Putamen (tissue), 1 donor: Measurements from ENCODE around the gene RPL13A.

Source experiments
- DNase-seq: peaks from one replicate; pipeline ENCODE4 v3.0.0-alpha.2; 2016; ENCODE audit warnings: low spot score

The RPL13A gene

DNA sequence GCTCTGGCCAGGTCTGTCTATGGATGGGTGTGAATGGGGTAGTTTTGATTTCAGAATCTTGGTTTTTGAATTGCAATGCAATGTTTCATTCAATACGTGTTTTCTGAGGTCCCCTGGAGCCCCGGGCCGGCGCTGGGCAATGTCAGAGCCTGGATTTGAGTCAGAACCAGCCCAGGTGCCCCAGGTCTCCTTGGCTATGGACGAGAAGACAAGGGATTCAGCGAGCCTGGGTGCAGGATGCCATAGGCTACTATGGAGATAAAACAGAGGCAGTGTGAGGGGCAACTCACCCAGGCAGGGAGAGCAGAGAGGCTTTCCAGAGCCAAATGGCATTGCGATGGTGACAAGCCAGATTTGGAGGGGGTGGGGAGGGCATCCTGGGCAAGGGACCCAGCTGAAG is 1.2 kb upstream of the RPL13A start:
- DNase-seq = no peak

DNA sequence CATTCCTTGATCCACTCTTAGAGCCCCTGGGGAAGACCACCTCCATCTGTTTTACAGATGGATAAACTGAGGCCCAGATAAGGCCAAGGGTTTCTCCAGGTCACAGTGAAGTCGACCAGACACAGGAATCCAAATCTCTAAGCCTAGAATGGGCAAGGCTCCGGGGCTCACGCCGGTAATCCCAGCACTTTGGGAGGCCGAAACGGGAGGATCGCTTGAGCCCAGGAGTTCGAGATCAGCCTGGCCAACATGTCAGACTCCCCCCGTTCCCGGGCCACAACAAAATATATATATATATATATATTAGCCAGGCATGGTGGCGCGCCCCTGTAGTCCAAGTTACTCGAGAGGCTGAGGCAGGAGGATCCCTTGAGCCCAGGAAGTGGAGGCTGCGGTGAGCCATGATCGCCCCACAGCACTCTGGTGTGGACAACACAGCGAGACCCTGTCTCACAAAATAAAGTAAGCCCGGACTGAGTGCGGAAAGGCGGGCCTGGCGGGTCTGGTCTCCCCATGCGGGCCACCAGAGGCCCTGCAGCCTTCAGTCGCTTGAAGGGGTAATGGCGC is 615 bp upstream of the RPL13A start:
- no peak for DNase-seq

DNA sequence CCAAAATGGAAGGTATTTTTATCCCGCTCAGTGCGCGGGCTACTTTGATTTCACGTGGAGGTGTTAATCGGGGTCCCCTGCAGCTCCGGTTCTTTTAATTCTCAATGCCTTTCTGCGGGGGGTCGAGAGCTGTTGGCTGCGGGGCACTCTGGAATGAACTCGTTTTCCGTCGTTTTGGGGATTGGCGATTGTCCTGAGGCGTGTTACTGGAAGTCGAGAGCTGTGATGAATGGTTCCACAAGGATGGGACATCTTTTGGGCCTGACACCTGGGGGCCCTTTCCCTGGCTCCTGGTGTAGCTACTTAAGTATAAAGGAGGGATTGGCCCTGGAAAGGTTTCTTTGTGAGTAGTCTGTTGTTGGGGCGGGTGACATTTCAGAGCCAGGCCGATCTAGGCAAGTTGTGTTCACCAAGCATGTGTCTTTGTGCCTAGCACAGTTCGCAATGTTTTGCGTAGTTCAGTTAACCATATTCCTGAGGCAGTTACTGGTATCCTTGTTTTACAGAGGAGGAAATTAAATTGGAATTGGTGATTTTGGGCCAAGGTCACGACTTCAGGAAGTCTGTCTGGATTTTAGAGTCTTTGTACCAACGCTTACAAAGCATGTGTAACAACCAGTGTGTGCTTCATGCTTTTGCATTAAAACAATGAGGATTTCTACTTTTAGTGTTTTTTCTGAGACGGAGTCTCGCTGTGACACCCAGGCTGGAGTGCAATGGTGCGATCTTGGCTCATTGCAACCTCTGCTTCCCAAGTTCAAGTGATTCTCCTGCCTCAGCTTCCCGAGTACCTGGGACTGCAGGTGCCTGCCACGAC is 846 bp downstream of the RPL13A start:
- DNase-seq = no peak

DNA sequence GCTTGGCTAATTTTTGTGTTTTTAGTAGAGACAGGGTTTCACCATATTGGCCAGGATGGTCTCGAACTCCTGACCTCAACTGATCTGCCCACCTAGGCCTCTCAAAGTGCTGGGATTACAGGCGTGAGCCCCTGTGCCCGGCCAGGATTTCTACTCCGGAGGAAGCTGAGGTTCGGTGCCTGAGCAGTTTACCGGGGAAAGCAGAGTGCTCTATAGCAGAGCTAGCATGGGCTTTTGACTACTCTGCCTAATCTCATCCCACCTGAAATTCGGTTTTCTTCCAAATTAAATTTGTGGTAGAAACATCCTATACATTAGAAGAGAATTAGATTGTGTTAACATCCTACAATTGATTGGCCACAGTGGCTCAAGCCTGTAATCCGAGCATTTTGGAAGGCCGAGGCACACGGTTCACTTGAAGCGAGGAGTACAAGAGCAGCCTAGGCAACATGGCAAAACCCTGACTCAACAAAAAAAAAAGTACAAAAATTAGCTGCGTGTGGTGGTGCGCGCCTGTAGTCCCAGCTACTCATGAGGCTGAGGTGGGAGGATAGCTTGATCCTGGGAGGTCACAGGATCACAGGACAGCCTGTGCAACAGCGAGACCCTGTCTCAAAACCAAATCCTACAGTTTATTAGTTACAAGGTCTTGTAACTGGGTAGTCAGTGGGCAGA is 1.6 kb downstream of the RPL13A start:
- DNase-seq = no peak

DNA sequence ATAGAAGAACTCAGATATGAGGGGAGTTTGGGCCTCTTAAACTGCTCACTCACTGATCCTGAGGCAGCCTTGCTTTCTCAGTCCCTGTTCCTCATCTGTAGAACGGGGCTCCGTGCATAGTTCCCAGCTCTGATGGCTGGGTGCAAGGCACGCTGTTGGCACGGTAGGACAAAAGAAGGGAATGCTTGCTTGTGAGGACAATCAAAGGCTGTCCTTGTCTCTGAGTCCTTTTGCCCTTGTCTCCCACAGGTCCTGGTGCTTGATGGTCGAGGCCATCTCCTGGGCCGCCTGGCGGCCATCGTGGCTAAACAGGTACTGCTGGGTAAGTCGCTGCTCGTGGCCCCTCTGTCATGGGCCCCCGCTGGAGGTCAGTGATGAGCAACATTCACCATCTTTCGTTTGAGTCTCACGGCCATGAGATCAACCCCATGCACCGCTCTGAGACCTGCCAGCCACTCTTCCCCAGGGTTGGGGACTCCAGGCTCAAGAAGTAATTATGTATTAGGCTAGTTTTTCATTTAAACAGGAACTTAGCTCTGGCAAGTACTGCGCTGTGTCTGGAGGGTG is 2.3 kb downstream of the RPL13A start:
- DNase-seq = no peak

DNA sequence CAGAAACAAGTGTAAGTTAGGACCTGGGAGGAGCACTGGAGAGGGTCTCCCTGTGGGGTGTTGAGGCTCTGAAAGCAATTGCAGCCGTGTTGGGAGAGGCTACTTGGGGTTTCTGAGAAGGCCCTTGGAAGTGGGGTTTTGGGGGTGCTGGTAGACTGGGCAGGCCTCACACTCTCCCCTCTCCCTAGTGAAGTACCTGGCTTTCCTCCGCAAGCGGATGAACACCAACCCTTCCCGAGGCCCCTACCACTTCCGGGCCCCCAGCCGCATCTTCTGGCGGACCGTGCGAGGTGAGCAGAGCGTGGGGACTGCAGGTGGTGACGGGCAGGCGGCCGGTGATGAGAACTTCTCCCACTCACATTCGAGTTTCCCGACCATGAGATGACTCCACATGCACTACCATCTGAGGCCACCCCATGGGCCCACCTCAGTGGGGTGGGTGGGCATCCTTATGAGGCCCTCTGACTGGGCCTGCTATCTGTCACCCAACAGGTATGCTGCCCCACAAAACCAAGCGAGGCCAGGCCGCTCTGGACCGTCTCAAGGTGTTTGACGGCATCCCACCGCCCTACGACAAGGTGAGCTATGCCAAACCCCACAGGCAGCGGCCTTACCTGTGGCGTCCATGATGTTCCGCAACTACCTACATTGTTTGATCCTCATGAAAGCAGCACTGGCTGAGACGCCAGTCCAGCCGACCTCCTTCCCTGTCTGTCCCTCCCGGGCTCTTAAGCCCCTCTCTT is 3.0 kb downstream of the RPL13A start:
- no peak for DNase-seq

DNA sequence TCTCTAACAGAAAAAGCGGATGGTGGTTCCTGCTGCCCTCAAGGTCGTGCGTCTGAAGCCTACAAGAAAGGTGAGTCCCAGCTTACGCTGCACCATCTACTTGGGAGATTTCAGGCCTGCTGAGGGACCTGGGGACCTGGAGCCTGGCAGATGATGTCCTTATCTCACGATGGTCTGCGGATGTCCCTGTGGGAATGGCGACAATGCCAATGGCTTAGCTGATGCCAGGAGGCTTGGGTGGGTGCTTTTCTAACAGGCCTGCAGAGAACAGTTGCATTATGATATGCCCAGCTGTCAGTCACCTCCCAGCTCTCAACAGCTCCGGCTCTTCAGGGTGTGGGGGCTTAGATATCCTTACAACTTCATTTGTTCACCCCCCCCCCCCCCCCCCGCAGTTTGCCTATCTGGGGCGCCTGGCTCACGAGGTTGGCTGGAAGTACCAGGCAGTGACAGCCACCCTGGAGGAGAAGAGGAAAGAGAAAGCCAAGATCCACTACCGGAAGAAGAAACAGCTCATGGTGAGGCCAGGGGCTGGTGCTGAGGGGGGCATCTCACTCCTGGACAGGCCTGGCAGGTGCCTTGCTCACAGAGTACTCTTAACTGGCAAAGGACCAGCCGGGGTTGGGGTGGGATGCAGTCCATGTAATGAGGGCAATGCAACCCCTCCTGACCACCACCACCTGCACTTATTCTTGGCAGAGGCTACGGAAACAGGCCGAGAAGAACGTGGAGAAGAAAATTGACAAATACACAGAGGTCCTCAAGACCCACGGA is 3.8 kb downstream of the RPL13A start:
- no peak for DNase-seq

DNA sequence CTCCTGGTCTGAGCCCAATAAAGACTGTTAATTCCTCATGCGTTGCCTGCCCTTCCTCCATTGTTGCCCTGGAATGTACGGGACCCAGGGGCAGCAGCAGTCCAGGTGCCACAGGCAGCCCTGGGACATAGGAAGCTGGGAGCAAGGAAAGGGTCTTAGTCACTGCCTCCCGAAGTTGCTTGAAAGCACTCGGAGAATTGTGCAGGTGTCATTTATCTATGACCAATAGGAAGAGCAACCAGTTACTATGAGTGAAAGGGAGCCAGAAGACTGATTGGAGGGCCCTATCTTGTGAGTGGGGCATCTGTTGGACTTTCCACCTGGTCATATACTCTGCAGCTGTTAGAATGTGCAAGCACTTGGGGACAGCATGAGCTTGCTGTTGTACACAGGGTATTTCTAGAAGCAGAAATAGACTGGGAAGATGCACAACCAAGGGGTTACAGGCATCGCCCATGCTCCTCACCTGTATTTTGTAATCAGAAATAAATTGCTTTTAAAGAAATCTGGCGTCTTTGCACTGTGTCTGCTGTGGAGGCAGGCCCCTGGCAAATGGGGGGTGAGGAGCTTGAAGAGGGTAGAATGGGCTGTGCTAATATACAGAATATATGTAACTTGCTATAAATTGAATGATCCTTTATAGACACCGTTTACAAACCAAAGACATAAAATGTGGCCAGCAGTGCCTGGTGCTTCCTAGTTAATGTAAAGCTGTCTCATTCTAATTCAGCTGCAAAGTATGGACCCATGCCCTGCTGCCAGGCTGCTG is 4.6 kb downstream of the RPL13A start:
- DNase-seq = no peak

DNA sequence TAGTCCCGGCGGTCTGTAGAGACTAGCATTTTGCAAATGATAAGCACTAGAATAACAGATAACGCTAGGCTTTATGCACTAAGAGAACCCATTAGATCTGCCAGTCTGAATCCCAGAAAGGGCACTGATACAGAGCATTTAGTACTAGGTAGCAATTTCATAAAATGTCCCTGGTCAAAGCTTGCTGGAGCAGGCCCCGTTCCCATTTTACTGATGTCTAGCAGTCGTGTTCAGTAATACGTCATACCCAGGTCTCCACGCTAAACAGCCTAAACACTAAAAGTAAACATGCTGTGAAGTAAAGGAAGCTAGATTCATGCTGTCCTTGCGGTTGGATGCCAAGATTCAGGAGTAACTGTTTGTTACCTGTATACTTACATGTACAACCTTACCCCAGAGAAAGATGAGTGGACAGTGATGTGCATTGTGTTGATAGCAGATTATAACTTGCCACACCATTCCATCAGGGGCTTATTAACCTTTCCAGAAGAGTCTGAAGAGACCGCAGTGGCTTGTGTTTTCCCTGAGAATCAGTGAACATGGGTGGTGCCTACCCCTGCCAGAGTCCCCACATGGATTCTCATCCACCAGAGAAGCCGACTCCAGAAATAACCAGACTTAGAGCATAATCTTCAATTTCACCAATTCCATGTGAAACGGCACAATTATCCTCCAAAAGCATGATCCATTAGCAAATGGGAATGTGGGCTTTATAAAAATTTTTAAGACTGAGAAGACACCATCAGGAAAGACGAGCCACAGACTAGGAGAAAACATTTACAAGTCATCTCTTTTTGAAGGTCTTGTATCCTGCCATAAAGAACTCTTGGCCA is 5.4 kb downstream of the RPL13A start:
- DNase-seq = no peak

DNA sequence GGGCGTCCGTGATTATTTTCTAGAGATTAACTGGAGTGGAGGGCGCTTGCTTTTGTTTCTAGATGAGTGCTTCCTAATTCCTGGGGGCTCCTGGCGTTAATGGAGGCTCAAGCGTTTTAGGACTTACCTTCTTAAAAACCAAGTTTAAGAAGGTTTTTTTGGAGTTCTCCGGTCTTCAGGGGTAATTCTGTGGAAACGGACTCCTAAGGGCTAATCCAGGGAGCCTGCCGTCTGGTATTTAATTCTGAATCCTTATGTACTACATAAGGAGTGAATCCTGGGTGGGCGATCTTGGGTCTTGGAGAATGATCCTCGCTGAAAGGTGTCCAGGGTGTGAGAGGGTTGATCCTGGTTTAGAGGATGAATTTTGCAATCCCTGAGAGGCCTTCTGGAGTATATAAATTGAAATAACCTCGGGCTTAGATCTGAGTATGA is 9.2 kb downstream of the RPL13A start:
- DNase-seq = no peak

DNA sequence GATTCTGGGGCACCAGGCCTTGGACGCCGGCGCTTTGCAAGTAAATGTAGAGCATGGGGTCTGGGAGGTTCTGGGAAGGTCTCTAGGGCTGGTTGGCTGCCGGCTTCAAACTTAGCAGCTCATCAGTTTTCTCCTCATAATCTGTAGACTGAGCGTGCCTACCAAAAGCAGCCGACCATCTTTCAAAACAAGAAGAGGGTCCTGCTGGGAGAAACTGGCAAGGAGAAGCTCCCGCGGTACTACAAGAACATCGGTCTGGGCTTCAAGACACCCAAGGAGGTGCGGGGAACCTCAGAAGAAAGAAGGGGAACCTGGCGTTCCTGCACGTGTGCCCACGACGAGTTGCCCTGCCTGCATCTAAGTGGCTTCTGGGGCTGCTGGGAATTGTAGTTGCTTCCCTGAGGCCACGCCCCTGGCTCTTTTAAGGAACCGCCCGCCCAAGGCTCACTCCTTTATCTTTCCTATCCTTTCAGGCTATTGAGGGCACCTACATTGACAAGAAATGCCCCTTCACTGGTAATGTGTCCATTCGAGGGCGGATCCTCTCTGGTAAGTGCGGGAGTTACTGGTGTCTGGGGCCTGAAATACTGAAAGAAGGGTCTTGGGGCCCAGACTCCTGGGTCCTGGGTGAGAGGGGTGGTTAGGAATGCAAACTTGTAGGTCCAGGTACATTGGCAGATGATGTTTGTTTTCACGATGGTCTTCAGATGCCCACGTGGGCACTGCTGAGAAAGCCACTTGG is 9.8 kb downstream of the RPL13A start:
- DNase-seq = no peak

DNA sequence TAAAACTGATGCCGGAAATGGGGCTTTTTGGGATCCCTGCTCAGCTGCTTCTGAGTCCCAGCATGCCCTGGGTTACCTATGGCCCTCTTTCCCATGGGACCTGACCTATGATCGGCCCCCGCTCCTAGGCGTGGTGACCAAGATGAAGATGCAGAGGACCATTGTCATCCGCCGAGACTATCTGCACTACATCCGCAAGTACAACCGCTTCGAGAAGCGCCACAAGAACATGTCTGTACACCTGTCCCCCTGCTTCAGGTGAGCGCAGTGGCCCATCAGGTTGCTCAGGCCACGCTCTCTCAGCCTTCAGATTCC is 10.3 kb downstream of the RPL13A start:
- DNase-seq = no peak

DNA sequence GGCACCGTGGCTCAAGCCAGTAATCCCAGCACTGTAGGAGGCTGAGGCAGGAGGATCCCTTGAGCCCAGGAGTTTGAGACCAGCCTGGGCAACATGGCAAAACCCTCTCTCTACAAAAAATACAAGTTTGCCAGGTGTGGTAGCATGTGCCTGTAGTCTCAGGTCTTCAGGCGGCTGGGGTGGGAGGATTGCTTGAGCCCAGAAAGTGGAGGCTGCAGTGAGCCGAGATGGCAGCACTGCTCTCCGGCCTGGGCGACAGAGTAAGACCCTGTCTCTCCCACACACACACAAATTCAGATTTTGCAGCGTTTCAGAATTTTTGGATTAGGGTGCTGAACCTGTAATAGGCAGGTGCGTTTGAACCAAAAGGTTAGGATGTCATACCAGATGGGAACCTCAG is 11.1 kb downstream of the RPL13A start:
- DNase-seq = no peak

DNA sequence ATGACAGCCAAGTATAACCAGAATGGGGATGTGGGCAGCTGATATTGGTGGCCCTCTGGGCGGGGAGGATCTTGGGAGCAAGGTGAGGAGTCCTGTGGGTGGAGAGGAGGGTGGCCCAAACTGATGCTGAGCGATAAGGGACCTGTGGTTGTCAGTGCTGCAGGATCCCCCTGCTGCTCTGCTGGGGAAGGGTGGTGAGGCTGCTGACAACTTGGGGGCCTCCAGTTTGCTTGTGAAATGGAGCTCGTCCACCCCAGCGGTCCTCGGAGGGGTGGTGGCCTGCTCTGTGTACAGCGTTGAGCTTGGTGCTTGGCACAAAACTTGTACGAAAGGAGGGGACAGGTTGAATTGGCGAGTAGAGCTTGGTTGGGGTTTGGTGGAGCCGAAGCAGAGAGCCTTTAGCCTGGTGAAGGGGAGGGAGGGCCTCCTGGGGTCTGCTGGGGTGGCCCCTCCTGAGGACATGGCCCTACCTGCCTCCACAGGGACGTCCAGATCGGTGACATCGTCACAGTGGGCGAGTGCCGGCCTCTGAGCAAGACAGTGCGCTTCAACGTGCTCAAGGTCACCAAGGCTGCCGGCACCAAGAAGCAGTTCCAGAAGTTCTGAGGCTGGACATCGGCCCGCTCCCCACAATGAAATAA is 11.7 kb downstream of the RPL13A start:
- no peak for DNase-seq

DNA sequence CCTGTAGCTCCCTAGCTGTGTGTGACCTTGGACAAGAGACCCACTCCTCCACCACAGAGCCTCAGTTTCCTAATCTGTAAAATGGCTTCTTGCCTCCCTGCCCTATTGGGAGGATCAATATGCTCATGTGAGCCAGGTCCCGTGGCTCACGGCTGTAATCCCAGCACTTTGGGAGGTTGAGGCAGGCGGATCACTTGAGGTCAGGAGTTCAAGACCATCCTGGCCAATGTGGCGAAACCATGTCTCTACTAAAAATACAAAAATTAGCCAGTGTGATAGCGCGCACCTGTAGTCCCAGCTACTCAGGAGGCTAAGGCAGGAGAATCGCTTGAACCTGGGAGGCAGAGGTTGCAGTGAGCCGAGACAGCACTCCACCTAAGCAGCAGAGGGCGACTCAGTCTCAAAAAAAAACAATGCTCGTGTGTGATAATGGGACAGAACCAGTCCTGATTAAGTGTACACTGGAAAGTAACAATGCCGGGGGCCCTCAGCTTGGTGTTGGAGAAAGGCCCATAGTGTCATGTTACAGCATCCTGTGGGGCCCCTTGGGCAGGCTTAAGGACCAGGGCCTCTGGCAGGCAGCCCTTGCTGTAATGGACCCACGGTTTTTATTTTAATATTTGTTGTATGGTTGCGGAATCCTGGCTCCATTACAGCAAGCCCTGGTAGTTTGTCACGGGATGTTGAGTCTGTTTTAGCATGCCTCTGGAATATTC is 15.6 kb downstream of the RPL13A start:
- no peak for DNase-seq

DNA sequence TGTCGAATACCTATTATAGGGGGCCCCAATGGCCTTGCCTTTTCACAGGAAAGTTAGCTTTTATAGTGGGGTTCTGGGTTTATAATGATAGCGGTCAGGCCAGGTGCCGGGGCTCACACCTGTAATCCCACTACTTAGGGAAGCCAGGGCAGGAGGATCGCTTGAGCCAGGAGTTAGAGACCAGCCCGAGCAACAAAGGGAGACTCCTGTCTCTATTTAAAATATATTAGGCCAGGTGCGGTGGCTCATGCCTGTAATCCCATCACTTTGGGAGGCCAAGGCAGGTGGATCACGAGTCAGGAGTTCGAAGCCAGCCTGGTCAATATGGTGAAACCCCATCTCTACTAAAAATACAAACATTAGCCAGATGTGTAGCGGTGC is 16.2 kb downstream of the RPL13A start:
- no peak for DNase-seq

DNA sequence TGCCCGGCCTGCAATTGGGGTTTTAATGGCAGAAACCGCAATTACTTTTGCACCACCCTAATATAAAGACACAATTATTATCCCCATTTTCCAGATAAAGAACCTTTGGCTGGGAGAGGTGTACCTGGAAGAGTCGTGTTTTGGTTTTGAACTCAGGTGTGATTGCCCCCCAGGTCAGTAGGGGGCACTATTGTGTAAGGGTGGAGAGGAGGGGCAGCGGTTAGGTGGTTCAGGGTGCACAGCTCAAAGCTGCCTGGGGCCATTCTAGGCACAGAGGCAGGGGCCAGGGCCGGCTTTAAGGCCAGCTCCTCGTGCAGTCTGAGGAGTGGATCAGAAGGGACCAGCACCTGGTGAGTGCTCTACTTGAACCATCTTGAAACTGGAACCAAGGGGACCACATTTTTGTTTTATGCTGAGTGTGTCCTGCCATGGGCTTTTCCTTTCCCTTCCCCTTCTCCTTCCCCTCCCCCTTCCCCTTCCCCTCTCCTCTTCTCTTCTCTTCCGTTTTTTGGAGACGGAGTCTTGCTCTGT is 19.2 kb downstream of the RPL13A start:
- no peak for DNase-seq
